Measurements from ENCODE around the gene PRKN.

Gene PRKN

GRCh38 chr6:161634916-161635315 lies 1092.7 kb downstream of the PRKN start:
- Histone ChIP-seq H3K4me3 (ENCODE audit: low read depth in 1 of 5, low read length in 5 of 5) (no peak overlapping the region), H3K9me3 (ENCODE audit: control insufficient read depth in 5 of 5, low read length in 5 of 5) (no peaks in the 10 kb centered on the region), H3K36me3 (ENCODE audit: control insufficient read depth in 5 of 5, insufficient read depth in 5 of 5, low read length in 5 of 5) (no peaks in the 10 kb centered on the region), H3K27me3 (ENCODE audit: control insufficient read depth in 5 of 5, insufficient read depth in 4 of 5, low read length in 5 of 5) (no peaks in the 10 kb centered on the region), H3K9ac (ENCODE audit: low read length in 5 of 5) (no peak overlapping the region), H3K27ac (ENCODE audit: low read depth, low read length) (no peak overlapping the region), H3K4me1 (ENCODE audit: control insufficient read depth in 5 of 5, insufficient read depth in 5 of 5, low read length in 5 of 5) (peaks cover 0 to 8% (median 5%) of the 10 kb centered on the region in 5 donors)

GRCh38 chr6:161631676-161632194 lies 1095.8 kb downstream of the PRKN start:
- H3K27me3 ChIP-seq (ENCODE audit: control insufficient read depth in 5 of 5, insufficient read depth in 4 of 5, low read length in 5 of 5): no peaks in the 10 kb centered on the region
- no peaks in the 10 kb centered on the region for H3K9me3 ChIP-seq (ENCODE audit: control insufficient read depth in 5 of 5, low read length in 5 of 5)
- no peak overlapping the region for H3K9ac ChIP-seq (ENCODE audit: low read length in 5 of 5)
- H3K4me1 ChIP-seq (ENCODE audit: control insufficient read depth in 5 of 5, insufficient read depth in 5 of 5, low read length in 5 of 5): peaks cover 0 to 8% (median 5%) of the 10 kb centered on the region in 5 donors
- no peaks in the 10 kb centered on the region for H3K36me3 ChIP-seq (ENCODE audit: control insufficient read depth in 5 of 5, insufficient read depth in 5 of 5, low read length in 5 of 5)
- H3K4me3 ChIP-seq (ENCODE audit: low read depth in 1 of 5, low read length in 5 of 5): no peak overlapping the region
- no peak overlapping the region for H3K27ac ChIP-seq (ENCODE audit: low read depth, low read length)

- no peak overlapping the region for H3K4me3 ChIP-seq (ENCODE audit: low read depth in 1 of 5, low read length in 5 of 5)
- H3K27me3 ChIP-seq (ENCODE audit: control insufficient read depth in 5 of 5, insufficient read depth in 4 of 5, low read length in 5 of 5): no peaks in the 10 kb centered on the region
- H3K27ac ChIP-seq (ENCODE audit: low read depth, low read length): no peak overlapping the region
- no peaks in the 10 kb centered on the region for H3K9me3 ChIP-seq (ENCODE audit: control insufficient read depth in 5 of 5, low read length in 5 of 5)
- no peaks in the 10 kb centered on the region for H3K36me3 ChIP-seq (ENCODE audit: control insufficient read depth in 5 of 5, insufficient read depth in 5 of 5, low read length in 5 of 5)
- peaks cover 0 to 8% (median 5%) of the 10 kb centered on the region in 5 donors for H3K4me1 ChIP-seq (ENCODE audit: control insufficient read depth in 5 of 5, insufficient read depth in 5 of 5, low read length in 5 of 5)
- H3K9ac ChIP-seq (ENCODE audit: low read length in 5 of 5): no peak overlapping the region
Observed at GRCh38 chr6:161630674-161631073, 1096.9 kb downstream of the PRKN start.

GRCh38 chr6:161626132-161626676 lies 1101.4 kb downstream of the PRKN start:
- H3K27ac ChIP-seq (ENCODE audit: low read depth, low read length): no peak overlapping the region
- no peak overlapping the region for H3K9ac ChIP-seq (ENCODE audit: low read length in 5 of 5)

GRCh38 chr6:161624111-161624510 lies 1103.5 kb downstream of the PRKN start:
- Histone ChIP-seq H3K36me3 (ENCODE audit: control insufficient read depth in 5 of 5, insufficient read depth in 5 of 5, low read length in 5 of 5) (no peaks in the 10 kb centered on the region), H3K9ac (ENCODE audit: low read length in 5 of 5) (no peak overlapping the region), H3K4me1 (ENCODE audit: control insufficient read depth in 5 of 5, insufficient read depth in 5 of 5, low read length in 5 of 5) (no peaks in the 10 kb centered on the region), H3K27ac (ENCODE audit: low read depth, low read length) (no peak overlapping the region), H3K27me3 (ENCODE audit: control insufficient read depth in 5 of 5, insufficient read depth in 4 of 5, low read length in 5 of 5) (no peaks in the 10 kb centered on the region), H3K9me3 (ENCODE audit: control insufficient read depth in 5 of 5, low read length in 5 of 5) (no peaks in the 10 kb centered on the region), H3K4me3 (ENCODE audit: low read depth in 1 of 5, low read length in 5 of 5) (no peak overlapping the region)

More at GRCh38 chr6:161626132-161626676, 1101.4 kb downstream of the PRKN start:
- Histone ChIP-seq H3K9me3 (ENCODE audit: control insufficient read depth in 5 of 5, low read length in 5 of 5) (no peaks in the 10 kb centered on the region), H3K27me3 (ENCODE audit: control insufficient read depth in 5 of 5, insufficient read depth in 4 of 5, low read length in 5 of 5) (no peaks in the 10 kb centered on the region), H3K4me1 (ENCODE audit: control insufficient read depth in 5 of 5, insufficient read depth in 5 of 5, low read length in 5 of 5) (peaks cover 0 to 7% (median 0%) of the 10 kb centered on the region in 5 donors), H3K36me3 (ENCODE audit: control insufficient read depth in 5 of 5, insufficient read depth in 5 of 5, low read length in 5 of 5) (no peaks in the 10 kb centered on the region), H3K4me3 (ENCODE audit: low read depth in 1 of 5, low read length in 5 of 5) (no peak overlapping the region)

- Histone ChIP-seq H3K36me3 (ENCODE audit: control insufficient read depth in 5 of 5, insufficient read depth in 5 of 5, low read length in 5 of 5) (no peaks in the 10 kb centered on the region), H3K9me3 (ENCODE audit: control insufficient read depth in 5 of 5, low read length in 5 of 5) (no peaks in the 10 kb centered on the region), H3K4me1 (ENCODE audit: control insufficient read depth in 5 of 5, insufficient read depth in 5 of 5, low read length in 5 of 5) (no peaks in the 10 kb centered on the region), H3K9ac (ENCODE audit: low read length in 5 of 5) (no peak overlapping the region), H3K4me3 (ENCODE audit: low read depth in 1 of 5, low read length in 5 of 5) (no peak overlapping the region), H3K27ac (ENCODE audit: low read depth, low read length) (no peak overlapping the region), H3K27me3 (ENCODE audit: control insufficient read depth in 5 of 5, insufficient read depth in 4 of 5, low read length in 5 of 5) (no peaks in the 10 kb centered on the region)
Observed at GRCh38 chr6:161622779-161623178, 1104.8 kb downstream of the PRKN start.

GRCh38 chr6:161618831-161619454 lies 1108.6 kb downstream of the PRKN start:
- no peak overlapping the region for H3K27ac ChIP-seq (ENCODE audit: low read depth, low read length)
- no peak overlapping the region for H3K9ac ChIP-seq (ENCODE audit: low read length in 5 of 5)
- no peak overlapping the region for H3K4me3 ChIP-seq (ENCODE audit: low read depth in 1 of 5, low read length in 5 of 5)

GRCh38 chr6:161613711-161614110 lies 1113.9 kb downstream of the PRKN start:
- H3K9me3 ChIP-seq (ENCODE audit: control insufficient read depth in 5 of 5, low read length in 5 of 5): peaks cover 0 to 9% (median 2%) of the 10 kb centered on the region in 5 donors
- no peaks in the 10 kb centered on the region for H3K27me3 ChIP-seq (ENCODE audit: control insufficient read depth in 5 of 5, insufficient read depth in 4 of 5, low read length in 5 of 5)
- no peak overlapping the region for H3K4me3 ChIP-seq (ENCODE audit: low read depth in 1 of 5, low read length in 5 of 5)
- H3K4me1 ChIP-seq (ENCODE audit: control insufficient read depth in 5 of 5, insufficient read depth in 5 of 5, low read length in 5 of 5): no peaks in the 10 kb centered on the region
- H3K27ac ChIP-seq (ENCODE audit: low read depth, low read length): no peak overlapping the region
- H3K9ac ChIP-seq (ENCODE audit: low read length in 5 of 5): no peak overlapping the region
- H3K36me3 ChIP-seq (ENCODE audit: control insufficient read depth in 5 of 5, insufficient read depth in 5 of 5, low read length in 5 of 5): no peaks in the 10 kb centered on the region

More at GRCh38 chr6:161618831-161619454, 1108.6 kb downstream of the PRKN start:
- no peaks in the 10 kb centered on the region for H3K4me1 ChIP-seq (ENCODE audit: control insufficient read depth in 5 of 5, insufficient read depth in 5 of 5, low read length in 5 of 5)
- H3K9me3 ChIP-seq (ENCODE audit: control insufficient read depth in 5 of 5, low read length in 5 of 5): peaks cover 0 to 1% (median 0%) of the 10 kb centered on the region in 5 donors
- H3K27me3 ChIP-seq (ENCODE audit: control insufficient read depth in 5 of 5, insufficient read depth in 4 of 5, low read length in 5 of 5): no peaks in the 10 kb centered on the region
- H3K36me3 ChIP-seq (ENCODE audit: control insufficient read depth in 5 of 5, insufficient read depth in 5 of 5, low read length in 5 of 5): no peaks in the 10 kb centered on the region

- H3K9ac ChIP-seq (ENCODE audit: low read length in 5 of 5): no peak overlapping the region
- peaks cover 0 to 6% (median 2%) of the 10 kb centered on the region in 5 donors for H3K9me3 ChIP-seq (ENCODE audit: control insufficient read depth in 5 of 5, low read length in 5 of 5)
Observed at GRCh38 chr6:161608771-161609170, 1118.8 kb downstream of the PRKN start.

GRCh38 chr6:161607696-161608297 lies 1119.8 kb downstream of the PRKN start:
- Histone ChIP-seq H3K4me1 (ENCODE audit: control insufficient read depth in 5 of 5, insufficient read depth in 5 of 5, low read length in 5 of 5) (no peaks in the 10 kb centered on the region), H3K9me3 (ENCODE audit: control insufficient read depth in 5 of 5, low read length in 5 of 5) (peaks cover 0 to 3% (median 2%) of the 10 kb centered on the region in 5 donors), H3K36me3 (ENCODE audit: control insufficient read depth in 5 of 5, insufficient read depth in 5 of 5, low read length in 5 of 5) (no peaks in the 10 kb centered on the region), H3K9ac (ENCODE audit: low read length in 5 of 5) (no peak overlapping the region), H3K27ac (ENCODE audit: low read depth, low read length) (no peak overlapping the region), H3K27me3 (ENCODE audit: control insufficient read depth in 5 of 5, insufficient read depth in 4 of 5, low read length in 5 of 5) (no peaks in the 10 kb centered on the region), H3K4me3 (ENCODE audit: low read depth in 1 of 5, low read length in 5 of 5) (no peak overlapping the region)

More at GRCh38 chr6:161608771-161609170, 1118.8 kb downstream of the PRKN start:
- no peak overlapping the region for H3K4me3 ChIP-seq (ENCODE audit: low read depth in 1 of 5, low read length in 5 of 5)
- no peaks in the 10 kb centered on the region for H3K27me3 ChIP-seq (ENCODE audit: control insufficient read depth in 5 of 5, insufficient read depth in 4 of 5, low read length in 5 of 5)
- no peaks in the 10 kb centered on the region for H3K4me1 ChIP-seq (ENCODE audit: control insufficient read depth in 5 of 5, insufficient read depth in 5 of 5, low read length in 5 of 5)
- no peaks in the 10 kb centered on the region for H3K36me3 ChIP-seq (ENCODE audit: control insufficient read depth in 5 of 5, insufficient read depth in 5 of 5, low read length in 5 of 5)
- no peak overlapping the region for H3K27ac ChIP-seq (ENCODE audit: low read depth, low read length)
